ENCODE measurements around the gene LAMTOR1. TPM values are rescaled to one million over a fixed set of nuclear protein-coding genes. Genes with fewer than 3 reads are reported as not detected.

The LAMTOR1 gene
- total and polyA plus RNA-seq, 10 of the 15 experiments (the other 5 are each of a cell fraction or from before 2014, with no cell fraction given), result 58.8 to 141 (median 110) TPM

DNA sequence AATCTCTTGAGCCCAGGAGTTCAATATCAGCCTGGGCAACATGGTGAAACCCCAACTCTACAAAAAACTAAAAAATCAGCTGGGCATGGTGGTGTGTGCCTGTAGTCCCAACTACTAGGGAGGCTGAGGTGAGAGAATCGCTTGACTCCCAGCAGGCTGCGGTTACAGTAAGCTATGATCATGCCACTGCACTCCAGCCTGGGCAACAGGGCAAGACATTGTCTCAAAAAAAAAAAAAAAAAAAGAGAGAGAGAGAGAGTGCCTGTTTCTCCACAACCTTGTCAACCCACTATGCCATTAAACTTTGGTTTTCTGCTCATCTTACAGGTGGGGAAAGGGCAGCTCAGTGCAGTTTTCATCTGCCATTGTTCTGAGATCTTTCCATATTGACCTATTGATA is 37.6 kb upstream of the LAMTOR1 start (continued):
- TF ChIP-seq, protein P1, sequence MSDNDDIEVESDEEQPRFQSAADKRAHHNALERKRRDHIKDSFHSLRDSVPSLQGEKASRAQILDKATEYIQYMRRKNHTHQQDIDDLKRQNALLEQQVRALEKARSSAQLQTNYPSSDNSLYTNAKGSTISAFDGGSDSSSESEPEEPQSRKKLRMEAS (IDR thresholded peaks at IDR 0.05; ENCODE audit: low read depth, low read length), result no peak
- TF ChIP-seq RCOR1 (conservative IDR thresholded peaks at IDR 0.05; ENCODE audit: low read depth, low read length) (no peak), SREBF1 (IDR thresholded peaks at IDR 0.05; ENCODE audit: low read length) (no peak), ZNF384 (IDR thresholded peaks at IDR 0.05; ENCODE audit: borderline replicate concordance, low read depth, low read length) (no peak), RAD21 (IDR thresholded peaks at IDR 0.05; ENCODE audit: insufficient read depth, low read depth, low read length) (no peak), ZBED1 (IDR thresholded peaks at IDR 0.05; ENCODE audit: borderline replicate concordance) (no peak), RAD51 (IDR thresholded peaks at IDR 0.05) (no peak), ATF7 (IDR thresholded peaks at IDR 0.05; ENCODE audit: low read depth) (no peak), ZZZ3 (IDR thresholded peaks at IDR 0.05; ENCODE audit: control insufficient read depth, insufficient read length, low read depth) (no peak), BMI1 (IDR thresholded peaks at IDR 0.05; ENCODE audit: borderline replicate concordance) (no peak), EP300 (IDR thresholded peaks at IDR 0.05; ENCODE audit: borderline replicate concordance in 1 of 2, control insufficient read depth in 1 of 2, low read depth in 2 of 2, low read length in 2 of 2) (no peak)

DNA sequence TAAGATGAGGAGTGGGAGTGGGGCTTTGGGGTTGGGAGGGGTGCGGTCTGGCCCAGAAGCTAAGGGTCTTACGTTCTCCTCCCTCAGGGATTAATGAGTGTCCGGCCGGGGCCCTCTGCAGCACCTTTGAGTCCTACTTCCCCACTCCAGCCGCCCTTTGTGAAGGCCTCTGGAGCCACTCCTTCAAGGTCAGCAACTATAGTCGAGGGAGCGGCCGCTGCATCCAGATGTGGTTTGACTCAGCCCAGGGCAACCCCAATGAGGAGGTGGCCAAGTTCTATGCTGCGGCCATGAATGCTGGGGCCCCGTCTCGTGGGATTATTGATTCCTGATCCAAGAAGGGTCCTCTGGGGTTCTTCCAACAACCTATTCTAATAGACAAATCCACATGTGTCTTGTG is 36.4 kb upstream of the LAMTOR1 start:
- no peak for ATAC-seq
- FAIRE-seq, result no peak
- Histone ChIP-seq H3K79me2 (ENCODE audit: control insufficient read depth, insufficient read depth, low read length) (no peaks in the 10 kb centered on the region), H3K4me1 (ENCODE audit: control insufficient read depth, insufficient read depth, low read length) (no peaks in the 10 kb centered on the region), H3K27ac (ENCODE audit: control insufficient read depth, insufficient read depth) (no peak overlapping the region), H3K4me2 (ENCODE audit: control insufficient read depth, insufficient read depth) (no peak overlapping the region), H4K20me1 (ENCODE audit: control insufficient read depth, insufficient read depth) (no peaks in the 10 kb centered on the region), H3K4me3 (no peak overlapping the region), H3K27me3 (replicated peaks in 1 of 2; ENCODE audit: control insufficient read depth in 2 of 2, insufficient read depth in 2 of 2, low read length in 1 of 2) (no peaks in the 10 kb centered on the region; a peak in 1 of 4 replicates), H2AFZ (ENCODE audit: control insufficient read depth, low read depth, low read length) (no peak overlapping the region), H3K9ac (ENCODE audit: control insufficient read depth, insufficient read depth, low read length) (no peak overlapping the region), H3K9me3 (replicated peaks; ENCODE audit: control insufficient read depth, insufficient read depth, low read length) (peaks cover 2% of the 10 kb centered on the region; the same call in 1 of the 3 replicates), H3K36me3 (ENCODE audit: control insufficient read depth in 2 of 2, insufficient read depth in 2 of 2, low read length in 1 of 2) (no peaks in the 10 kb centered on the region)
- in situ Hi-C loops (cut with MboI), result no loop called here
- ChIA-PET POLR2A (no interaction called here), CTCF (no interaction called here), RAD21 (ENCODE audit: unreplicated experiment) (no interaction called here), SMC1A (ENCODE audit: uncharacterized antibody, unreplicated experiment) (no interaction called here)
- WGBS (ENCODE audit: insufficient coverage, insufficient replicate concordance, low lambda C conversion rate, missing lambda C conversion rate), result 67% methylated on average over 11 of the region's 11 CpGs
- BruUV-seq (replicated peaks), result no TSS peak
- DNase-seq (ENCODE audit: low read depth, low spot score), result no peak
- intact Hi-C loops (cut with micrococcal nuclease; ENCODE audit: unreplicated experiment), result no loop called here
- TF ChIP-seq JUNB (IDR thresholded peaks at IDR 0.05), result no peak
- TF ChIP-seq CHD4 (IDR thresholded peaks at IDR 0.05), result no peak
- TF ChIP-seq ZZZ3 (IDR thresholded peaks at IDR 0.05; ENCODE audit: control insufficient read depth, insufficient read length, low read depth), result no peak
- no peak for TF ChIP-seq GABPA (IDR thresholded peaks at IDR 0.05; ENCODE audit: low read depth)
- TF ChIP-seq ETV6 (conservative IDR thresholded peaks at IDR 0.05 in 1 of 2, IDR thresholded peaks at IDR 0.05 in 1 of 2; ENCODE audit: borderline replicate concordance in 1 of 2, low read depth in 1 of 2), result no peak
- no peak for TF ChIP-seq KAT2A (conservative IDR thresholded peaks at IDR 0.05; ENCODE audit: control insufficient read depth, low read depth, low read length)
- no peak for TF ChIP-seq CREM (IDR thresholded peaks at IDR 0.05; ENCODE audit: low read depth)
- TF ChIP-seq, protein P2, sequence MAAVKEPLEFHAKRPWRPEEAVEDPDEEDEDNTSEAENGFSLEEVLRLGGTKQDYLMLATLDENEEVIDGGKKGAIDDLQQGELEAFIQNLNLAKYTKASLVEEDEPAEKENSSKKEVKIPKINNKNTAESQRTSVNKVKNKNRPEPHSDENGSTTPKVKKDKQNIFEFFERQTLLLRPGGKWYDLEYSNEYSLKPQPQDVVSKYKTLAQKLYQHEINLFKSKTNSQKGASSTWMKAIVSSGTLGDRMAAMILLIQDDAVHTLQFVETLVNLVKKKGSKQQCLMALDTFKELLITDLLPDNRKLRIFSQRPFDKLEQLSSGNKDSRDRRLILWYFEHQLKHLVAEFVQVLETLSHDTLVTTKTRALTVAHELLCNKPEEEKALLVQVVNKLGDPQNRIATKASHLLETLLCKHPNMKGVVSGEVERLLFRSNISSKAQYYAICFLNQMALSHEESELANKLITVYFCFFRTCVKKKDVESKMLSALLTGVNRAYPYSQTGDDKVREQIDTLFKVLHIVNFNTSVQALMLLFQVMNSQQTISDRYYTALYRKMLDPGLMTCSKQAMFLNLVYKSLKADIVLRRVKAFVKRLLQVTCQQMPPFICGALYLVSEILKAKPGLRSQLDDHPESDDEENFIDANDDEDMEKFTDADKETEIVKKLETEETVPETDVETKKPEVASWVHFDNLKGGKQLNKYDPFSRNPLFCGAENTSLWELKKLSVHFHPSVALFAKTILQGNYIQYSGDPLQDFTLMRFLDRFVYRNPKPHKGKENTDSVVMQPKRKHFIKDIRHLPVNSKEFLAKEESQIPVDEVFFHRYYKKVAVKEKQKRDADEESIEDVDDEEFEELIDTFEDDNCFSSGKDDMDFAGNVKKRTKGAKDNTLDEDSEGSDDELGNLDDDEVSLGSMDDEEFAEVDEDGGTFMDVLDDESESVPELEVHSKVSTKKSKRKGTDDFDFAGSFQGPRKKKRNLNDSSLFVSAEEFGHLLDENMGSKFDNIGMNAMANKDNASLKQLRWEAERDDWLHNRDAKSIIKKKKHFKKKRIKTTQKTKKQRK (IDR thresholded peaks at IDR 0.05; ENCODE audit: low read depth, low read length), result no peak
- TF ChIP-seq SUZ12 (IDR thresholded peaks at IDR 0.05; ENCODE audit: unreplicated experiment), result no peak
- no peak for TF ChIP-seq HDAC6 (IDR thresholded peaks at IDR 0.05; ENCODE audit: unreplicated experiment)
- no peak for TF ChIP-seq BCL11A (IDR thresholded peaks at IDR 0.05; ENCODE audit: low read depth, low read length)
- TF ChIP-seq BACH1 (IDR thresholded peaks at IDR 0.05; ENCODE audit: borderline replicate concordance), result no peak
- no peak for TF ChIP-seq SUPT20H (IDR thresholded peaks at IDR 0.05; ENCODE audit: borderline replicate concordance, control insufficient read depth, low read depth, low read length)
